GM13977 (cell line): ENCODE results near the gene JPT2.

Experiments used
- DNase-seq: peaks from one replicate; pipeline ENCODE4 v3.0.0; 2012; ENCODE audit warnings: low spot score
- in situ Hi-C: fragments of 300-500 bp; cut with MboI; formaldehyde crosslinking; loops from one replicate; pipeline ENCODE4 v1.12.0; 2022; ENCODE audit warnings: low sequenced_read_pairs, low pct_unique_long_range_greater_than_20kb, mixed read lengths, inconsistent platforms; ENCODE audit not compliant: unreplicated experiment
- TF ChIP-seq, protein P1 (sequence below): IDR thresholded peaks from 2 replicates; pipeline ENCODE4 v1.5.1; 2012; ENCODE audit warnings: mild to moderate bottlenecking, control low read depth; ENCODE audit not compliant: insufficient read depth; ENCODE audit errors: extremely low read depth, missing control alignments

The JPT2 gene

DNA sequence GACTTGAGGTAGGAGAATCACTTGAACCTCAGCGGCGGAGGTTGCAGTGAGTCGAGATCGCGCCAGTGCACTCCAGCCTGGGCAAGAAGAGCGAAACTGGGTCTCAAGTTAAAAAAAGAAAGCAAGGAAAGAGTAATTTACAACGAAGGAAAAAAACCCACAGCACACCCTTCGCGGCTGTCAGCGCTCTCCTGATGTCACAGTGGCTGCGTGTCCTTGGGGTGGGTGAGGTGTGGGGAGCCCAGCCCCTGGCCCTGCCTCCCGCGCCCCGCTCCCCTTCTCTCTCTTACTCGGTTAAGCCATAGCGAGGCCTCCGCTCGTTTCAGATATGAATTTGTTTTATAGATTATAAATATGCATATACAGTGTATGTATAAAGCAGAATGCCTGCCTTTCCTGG, 740 bp upstream of the JPT2 start:
- TF ChIP-seq, protein P1, sequence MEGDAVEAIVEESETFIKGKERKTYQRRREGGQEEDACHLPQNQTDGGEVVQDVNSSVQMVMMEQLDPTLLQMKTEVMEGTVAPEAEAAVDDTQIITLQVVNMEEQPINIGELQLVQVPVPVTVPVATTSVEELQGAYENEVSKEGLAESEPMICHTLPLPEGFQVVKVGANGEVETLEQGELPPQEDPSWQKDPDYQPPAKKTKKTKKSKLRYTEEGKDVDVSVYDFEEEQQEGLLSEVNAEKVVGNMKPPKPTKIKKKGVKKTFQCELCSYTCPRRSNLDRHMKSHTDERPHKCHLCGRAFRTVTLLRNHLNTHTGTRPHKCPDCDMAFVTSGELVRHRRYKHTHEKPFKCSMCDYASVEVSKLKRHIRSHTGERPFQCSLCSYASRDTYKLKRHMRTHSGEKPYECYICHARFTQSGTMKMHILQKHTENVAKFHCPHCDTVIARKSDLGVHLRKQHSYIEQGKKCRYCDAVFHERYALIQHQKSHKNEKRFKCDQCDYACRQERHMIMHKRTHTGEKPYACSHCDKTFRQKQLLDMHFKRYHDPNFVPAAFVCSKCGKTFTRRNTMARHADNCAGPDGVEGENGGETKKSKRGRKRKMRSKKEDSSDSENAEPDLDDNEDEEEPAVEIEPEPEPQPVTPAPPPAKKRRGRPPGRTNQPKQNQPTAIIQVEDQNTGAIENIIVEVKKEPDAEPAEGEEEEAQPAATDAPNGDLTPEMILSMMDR = no peak
- in situ Hi-C loops = no loop called here

DNA sequence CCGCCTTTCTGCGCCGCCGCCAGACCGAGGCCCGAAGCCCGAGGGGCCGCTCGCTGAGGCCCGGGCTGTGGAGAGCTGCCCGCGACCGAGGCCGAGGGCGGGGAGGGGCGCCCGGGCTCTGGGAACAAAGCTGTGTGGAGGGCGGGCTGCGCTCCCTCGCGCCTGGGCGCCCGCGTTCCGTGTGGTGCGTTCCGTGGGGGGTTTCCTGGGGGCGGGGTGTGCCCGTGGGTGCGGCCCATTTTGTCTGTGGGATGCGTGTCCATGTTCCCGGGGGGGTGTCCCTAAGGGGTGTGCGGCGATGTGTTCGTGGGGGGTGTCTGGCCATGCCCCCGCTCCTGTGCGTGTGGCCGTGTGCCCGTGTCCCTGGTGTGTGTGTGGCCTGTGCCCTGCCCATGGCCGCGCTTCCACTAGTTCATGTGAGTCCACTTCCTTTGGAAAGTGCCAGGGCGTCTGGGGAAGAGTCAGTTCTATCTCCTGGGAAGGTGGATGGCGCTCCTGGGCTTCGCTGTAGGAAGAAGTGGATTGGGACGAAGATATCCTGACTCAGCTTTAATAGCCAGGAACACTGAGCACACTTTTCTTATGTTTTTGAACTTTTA, 520 bp downstream of the JPT2 start:
- no peak for DNase-seq
- in situ Hi-C loops = no loop called here
- TF ChIP-seq, protein P1 = no peak

More for the DNA sequence above, 740 bp upstream of the JPT2 start:
- no peak for DNase-seq

DNA sequence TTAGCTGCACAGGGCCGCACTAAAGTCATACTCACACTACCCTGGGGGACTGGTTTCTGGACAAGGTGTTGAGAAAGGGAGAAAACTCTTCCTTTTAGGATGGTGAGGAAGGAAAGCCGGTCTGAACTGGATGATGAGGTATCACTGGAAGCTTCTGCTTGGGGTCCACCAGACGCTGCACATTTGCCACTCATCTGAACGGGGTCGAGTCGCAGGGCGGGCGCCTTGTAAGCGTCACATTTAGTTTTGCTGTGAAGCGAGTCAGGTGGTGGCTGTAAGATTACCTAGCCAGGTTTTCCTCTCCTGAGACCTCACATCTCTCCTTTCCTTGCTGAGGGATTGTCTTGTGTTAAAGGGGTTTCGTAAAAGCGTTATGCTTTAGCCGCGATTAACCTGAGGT, 2.3 kb downstream of the JPT2 start:
- TF ChIP-seq, protein P1 = no peak
- DNase-seq = no peak
- in situ Hi-C loops = no loop called here

DNA sequence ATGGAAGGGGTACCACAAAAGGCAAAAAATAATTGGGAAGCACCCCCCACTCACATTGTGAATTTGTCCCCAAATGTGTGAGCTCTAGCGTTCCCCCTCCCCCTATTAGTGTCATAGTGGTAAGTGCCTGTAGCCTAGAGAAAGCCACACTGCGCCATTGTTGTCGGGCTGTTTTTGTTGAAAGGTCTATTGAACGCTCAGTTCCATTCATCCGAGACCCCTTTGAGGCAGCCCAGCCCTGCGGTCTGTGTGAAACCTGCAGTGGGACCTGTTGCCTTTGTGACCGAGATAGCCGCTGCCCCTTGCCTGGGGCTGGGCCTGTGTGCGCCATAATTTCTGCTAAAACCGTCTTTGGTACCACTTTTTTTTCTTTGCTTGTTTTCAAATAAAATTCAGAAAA, 3.0 kb downstream of the JPT2 start:
- TF ChIP-seq, protein P1 = no peak
- in situ Hi-C loops = no loop called here
- DNase-seq = no peak

DNA sequence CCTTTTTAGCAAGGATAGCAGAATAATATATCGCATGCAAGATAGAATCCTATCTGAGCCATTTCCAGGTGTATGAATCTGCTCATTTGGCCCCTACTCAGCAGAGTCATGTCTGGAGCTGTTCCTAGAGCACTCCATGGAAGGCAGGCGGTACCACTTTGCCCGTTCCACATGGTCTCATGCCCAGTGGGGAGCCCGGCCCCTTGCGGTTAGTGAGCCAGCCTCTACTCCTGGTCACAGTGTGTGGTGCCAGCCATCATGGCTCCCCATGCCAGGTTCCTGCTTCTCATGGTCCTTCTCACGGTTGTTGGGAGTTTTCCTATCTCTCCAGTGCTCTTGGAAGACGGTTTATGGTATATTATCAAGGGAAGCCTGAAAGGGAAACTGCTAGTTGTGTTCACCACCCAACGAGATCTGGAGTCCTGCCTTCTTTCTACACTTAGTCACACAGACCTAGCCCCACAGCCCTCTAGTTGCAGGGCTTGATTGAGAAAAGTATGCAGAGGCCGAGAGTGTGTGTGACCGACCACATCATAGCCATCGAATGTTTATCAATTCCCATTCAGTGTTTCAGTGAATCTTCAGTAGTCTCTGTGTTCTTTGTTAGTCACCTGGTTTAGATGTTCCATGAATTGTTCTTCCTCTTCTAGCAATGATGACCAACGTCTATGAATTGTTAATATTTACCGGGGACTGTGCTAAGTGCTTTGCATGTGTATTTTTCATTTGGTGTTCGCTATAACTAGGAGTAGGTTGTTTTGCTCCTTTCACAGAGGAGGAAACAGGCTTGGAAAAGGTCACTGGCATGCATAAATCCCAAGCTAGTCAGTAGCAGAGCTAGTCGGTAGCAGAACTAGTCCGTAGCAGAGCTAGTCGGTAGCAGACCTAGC, 9.6 kb downstream of the JPT2 start:
- in situ Hi-C loops = no loop called here
- TF ChIP-seq, protein P1 = no peak
- DNase-seq = no peak

DNA sequence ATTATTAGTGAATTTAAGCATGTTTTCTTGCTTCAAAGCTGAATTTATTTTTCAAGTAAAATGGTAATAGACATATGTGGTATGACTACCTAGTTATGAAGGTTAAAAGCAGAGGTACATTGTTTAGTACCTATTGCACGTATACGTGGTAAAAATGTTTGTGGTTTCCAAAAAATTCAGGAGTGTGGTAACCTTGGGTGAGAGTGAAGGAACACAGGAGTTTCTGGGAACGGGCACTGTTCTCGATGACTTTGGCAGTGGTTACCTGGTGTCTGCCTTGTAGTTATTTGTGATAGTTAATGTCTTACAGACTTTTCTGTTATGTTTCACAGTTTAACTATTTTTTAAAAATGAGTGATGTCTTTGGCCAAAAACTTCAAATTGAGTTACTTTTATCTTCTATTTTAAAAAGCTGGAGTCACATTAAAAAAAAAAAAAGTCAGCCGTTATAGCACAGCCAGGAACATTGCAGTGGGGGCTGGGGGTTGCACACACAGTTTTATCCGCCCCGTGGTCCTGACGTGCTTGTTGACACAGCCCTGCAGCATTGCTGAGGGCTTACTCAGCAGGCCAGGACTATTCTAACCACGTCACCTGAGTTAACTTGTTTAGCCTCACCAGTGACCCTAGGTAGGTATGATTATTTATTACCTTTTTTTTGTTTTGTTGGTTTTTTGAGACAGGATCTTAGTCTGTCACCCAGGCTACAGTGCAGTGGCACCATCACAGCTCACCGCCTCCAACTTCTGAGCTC, 10.9 kb downstream of the JPT2 start:
- DNase-seq = no peak
- in situ Hi-C loops = no loop called here

More for the DNA sequence above, 10.9 kb downstream of the JPT2 start:
- TF ChIP-seq, protein P1 = no peak
